HFF-Myc (cell line): ENCODE data around the gene MOB2.

Source experiments
- DNase-seq: peaks from one replicate; pipeline ENCODE4 v3.0.0-alpha.2; 2011; ENCODE audit warnings: low read depth; ENCODE audit errors: extremely low read depth
- H3K4me3 ChIP-seq: replicated peaks from 2 replicates; pipeline ENCODE4 v1.5.1; 2011; ENCODE audit warnings: low read depth, mild to moderate bottlenecking, control low read depth, low read length
- TF ChIP-seq, protein P1 (sequence below): IDR thresholded peaks from 2 replicates; pipeline ENCODE4 v1.5.1; 2012; ENCODE audit warnings: mild to moderate bottlenecking, low read depth, low read length, control low read depth; ENCODE audit errors: missing control alignments

Gene MOB2

DNA sequence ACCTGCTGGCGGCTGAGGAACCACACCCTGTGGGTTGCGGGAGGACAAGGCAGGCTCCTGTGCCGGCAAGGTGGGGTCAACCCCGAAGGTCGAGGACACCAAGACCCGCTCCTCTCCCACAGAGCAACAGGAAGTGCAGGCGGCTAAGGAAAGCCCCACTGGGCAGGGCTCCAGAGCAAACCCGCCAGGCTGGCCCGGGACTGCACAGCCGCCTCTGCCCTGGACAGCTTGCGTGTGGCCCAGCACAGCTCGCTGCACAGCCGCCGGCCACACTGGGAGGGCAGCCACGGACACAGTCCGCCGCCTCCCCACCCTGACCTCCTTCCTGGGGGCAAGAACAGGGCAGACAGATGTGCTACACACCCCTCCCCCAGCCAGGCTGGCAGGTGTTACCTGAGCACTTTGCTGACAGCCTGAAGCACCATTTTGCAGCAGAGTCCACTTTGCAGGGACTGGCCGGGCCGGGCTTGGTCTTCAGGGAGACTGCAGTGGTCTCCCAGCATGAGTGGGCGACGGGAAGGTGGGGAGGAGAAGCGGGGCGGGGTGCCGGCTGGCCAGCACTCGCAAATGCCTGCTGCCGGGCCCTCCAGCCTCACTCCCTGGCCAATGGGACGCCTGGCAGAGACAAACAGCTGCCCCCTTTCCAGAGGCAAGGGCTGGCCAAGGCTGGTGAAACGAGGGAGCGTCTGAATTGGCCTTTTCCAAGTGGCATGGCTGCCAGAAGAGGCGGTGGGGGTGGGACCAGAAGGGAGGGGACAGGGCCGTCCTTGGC is at the start of gene MOB2:
Gene MOB2 (minus strand): TSS at position 726 of the 772 bp plus-strand sequence. CDS start 223 bp downstream, at position 503.
- TF ChIP-seq, protein P1, sequence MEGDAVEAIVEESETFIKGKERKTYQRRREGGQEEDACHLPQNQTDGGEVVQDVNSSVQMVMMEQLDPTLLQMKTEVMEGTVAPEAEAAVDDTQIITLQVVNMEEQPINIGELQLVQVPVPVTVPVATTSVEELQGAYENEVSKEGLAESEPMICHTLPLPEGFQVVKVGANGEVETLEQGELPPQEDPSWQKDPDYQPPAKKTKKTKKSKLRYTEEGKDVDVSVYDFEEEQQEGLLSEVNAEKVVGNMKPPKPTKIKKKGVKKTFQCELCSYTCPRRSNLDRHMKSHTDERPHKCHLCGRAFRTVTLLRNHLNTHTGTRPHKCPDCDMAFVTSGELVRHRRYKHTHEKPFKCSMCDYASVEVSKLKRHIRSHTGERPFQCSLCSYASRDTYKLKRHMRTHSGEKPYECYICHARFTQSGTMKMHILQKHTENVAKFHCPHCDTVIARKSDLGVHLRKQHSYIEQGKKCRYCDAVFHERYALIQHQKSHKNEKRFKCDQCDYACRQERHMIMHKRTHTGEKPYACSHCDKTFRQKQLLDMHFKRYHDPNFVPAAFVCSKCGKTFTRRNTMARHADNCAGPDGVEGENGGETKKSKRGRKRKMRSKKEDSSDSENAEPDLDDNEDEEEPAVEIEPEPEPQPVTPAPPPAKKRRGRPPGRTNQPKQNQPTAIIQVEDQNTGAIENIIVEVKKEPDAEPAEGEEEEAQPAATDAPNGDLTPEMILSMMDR = no peak
- no peak for DNase-seq
- H3K4me3 ChIP-seq = no peak within 1 kb of the TSS

DNA sequence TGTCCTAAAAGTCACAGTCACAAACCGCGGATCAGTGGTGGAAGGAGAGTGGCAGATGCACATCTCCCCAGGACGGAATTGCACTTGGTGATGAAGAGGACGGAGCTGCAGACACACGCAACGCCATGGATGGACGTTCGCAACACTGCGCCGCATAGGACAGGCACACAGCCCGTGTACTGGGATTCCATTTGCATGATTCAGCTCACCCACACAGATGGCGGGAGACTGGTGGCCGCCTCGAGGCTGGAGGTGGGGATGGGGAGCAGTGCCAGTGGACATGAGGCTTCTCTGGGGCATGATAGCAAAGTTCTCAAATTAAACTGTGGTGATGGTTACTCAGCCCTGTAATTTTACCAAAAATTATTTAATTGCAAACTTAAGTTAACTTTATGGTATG is 48.1 kb upstream of the MOB2 start:
- DNase-seq = no peak
- TF ChIP-seq, protein P1 = no peak
- no peak overlapping the region for H3K4me3 ChIP-seq

DNA sequence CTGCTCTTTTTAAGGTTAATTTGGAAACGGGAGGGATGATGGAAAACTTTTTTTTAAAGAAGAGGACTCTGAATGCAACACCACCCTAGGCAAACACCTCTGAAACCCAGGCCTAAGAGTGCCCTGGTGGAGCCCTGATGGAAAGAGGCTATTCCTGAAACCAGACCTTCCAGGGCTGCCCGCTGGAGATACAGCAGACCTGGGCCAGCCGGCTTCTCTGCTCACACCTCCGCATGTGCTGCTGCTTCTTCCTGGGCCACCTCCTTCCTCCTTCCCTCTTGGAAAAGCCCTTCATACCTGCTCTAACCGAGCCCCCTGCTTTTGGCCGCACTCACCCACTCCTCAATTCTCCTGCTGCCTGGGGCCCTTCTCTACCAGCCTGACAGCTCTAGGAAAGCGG is 47.6 kb upstream of the MOB2 start:
- TF ChIP-seq, protein P1 = no peak
- no peak overlapping the region for H3K4me3 ChIP-seq
- no peak for DNase-seq

- H3K4me3 ChIP-seq = no peak overlapping the region
- no peak for DNase-seq
- TF ChIP-seq, protein P1 = no peak
Measured at GRCh38 chr11:1533342-1533725, 46.8 kb upstream of the MOB2 start.

- no peak for DNase-seq
- TF ChIP-seq, protein P1 = no peak
- no peak overlapping the region for H3K4me3 ChIP-seq
Measured at GRCh38 chr11:1532606-1533341, 46.2 kb upstream of the MOB2 start.

DNA sequence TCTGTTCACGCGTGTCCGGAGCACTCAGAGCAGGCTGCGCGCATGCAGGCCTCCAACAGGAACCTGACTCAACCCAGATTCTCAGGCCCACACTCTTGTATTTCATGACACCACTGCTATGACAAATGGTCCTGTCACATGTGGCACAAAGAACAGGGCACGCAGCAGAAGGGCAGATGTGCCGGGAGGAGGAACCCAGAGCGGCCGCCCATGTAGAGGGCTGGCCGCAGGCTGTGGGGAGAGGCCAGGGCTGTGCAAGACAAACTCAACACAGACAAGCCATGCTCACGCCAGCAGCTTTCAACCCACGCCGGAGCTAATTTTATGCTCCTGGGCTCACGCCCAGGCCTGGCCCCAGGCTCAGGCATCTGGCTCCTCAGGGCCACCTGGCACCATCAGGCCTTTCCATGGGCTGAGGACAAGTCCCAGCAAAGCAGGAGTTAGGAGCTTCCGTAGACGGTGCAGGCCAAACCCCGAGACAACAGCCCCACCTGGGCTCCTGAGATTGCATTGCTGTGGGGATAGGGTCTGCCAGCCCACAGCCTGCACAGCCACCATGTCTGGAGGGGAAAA is 45.5 kb upstream of the MOB2 start:
- DNase-seq = peak; percentile 32
- TF ChIP-seq, protein P1 = no peak
- H3K4me3 ChIP-seq = no peak overlapping the region
